Vagina (tissue), 2 donors: ENCODE measurements around the gene MEIOB.

Source experiments
- POLR2A ChIP-seq, 2 donors: fragments of 450-650 bp; IDR thresholded peaks; one replicate each; pipeline ENCODE4 v1.6.1; 2017; ENCODE audit warnings: antibody characterized with exemption in 2 of 2, mild to moderate bottlenecking in 2 of 2, moderate library complexity in 2 of 2
- TF ChIP-seq, protein P1 (sequence below), 3 experiments: fragments of 450-650 bp in 2 of 3; fragments of 200-600 bp in 1 of 3; sonication (generic) in 1 of 3; IDR thresholded peaks; one replicate each; pipeline ENCODE4 v1.5.1; 2017 to 2019; ENCODE audit warnings: antibody characterized with exemption in 3 of 3, mild to moderate bottlenecking in 2 of 3, moderate library complexity in 2 of 3

- TF ChIP-seq, protein P1, sequence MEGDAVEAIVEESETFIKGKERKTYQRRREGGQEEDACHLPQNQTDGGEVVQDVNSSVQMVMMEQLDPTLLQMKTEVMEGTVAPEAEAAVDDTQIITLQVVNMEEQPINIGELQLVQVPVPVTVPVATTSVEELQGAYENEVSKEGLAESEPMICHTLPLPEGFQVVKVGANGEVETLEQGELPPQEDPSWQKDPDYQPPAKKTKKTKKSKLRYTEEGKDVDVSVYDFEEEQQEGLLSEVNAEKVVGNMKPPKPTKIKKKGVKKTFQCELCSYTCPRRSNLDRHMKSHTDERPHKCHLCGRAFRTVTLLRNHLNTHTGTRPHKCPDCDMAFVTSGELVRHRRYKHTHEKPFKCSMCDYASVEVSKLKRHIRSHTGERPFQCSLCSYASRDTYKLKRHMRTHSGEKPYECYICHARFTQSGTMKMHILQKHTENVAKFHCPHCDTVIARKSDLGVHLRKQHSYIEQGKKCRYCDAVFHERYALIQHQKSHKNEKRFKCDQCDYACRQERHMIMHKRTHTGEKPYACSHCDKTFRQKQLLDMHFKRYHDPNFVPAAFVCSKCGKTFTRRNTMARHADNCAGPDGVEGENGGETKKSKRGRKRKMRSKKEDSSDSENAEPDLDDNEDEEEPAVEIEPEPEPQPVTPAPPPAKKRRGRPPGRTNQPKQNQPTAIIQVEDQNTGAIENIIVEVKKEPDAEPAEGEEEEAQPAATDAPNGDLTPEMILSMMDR (IDR thresholded peaks at IDR 0.05), result no peak
- no peak for TF ChIP-seq POLR2A (IDR thresholded peaks at IDR 0.05)
Measured at GRCh38 chr16:1832838-1833454, 39.0 kb downstream of the MEIOB start.
